ENCODE measurements around the gene LHX2.

The LHX2 gene

GRCh38 chr9:124000161-124000783 lies 11.3 kb upstream of the LHX2 start:
- DNase-seq, result no peak

DNA sequence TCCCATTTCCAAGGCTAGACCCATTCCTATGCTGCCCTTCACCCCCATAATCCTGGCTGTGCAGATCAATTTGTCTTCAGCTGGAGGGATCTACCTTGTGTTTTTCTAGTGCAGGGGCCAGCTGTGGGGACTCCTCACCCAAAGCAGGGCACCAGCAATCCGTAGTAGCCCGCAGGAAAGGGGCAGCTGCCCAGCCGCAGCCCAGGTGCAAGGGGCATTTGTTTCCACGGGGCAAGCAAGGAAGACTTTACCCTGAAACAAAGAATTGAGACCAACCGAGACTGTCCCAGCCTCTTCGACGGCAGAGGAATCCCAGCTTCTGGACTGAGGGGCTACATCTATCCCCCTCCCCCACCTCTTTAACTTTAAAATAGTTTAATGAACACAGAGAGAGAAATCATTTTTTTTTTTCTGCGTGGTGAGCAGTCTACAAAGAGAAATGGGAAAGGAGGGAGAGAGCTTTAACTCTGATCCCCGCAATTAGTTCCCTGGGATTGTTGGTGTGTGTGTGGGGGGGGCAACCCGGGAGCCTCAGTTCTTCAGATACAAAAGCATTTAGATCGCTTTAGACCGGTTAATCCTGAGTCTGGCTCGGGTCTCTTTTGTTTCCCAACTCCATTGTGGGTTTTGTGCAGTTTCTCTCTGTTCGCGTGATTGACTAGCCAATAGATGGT lies 10.6 kb upstream of the LHX2 start:
- no peak for DNase-seq

- DNase-seq, result no peak
These were observed 10.1 kb upstream of the LHX2 start for GRCh38 chr9:124001458-124001799.

GRCh38 chr9:124001866-124002525 lies 9.6 kb upstream of the LHX2 start:
- no peak for DNase-seq

DNA sequence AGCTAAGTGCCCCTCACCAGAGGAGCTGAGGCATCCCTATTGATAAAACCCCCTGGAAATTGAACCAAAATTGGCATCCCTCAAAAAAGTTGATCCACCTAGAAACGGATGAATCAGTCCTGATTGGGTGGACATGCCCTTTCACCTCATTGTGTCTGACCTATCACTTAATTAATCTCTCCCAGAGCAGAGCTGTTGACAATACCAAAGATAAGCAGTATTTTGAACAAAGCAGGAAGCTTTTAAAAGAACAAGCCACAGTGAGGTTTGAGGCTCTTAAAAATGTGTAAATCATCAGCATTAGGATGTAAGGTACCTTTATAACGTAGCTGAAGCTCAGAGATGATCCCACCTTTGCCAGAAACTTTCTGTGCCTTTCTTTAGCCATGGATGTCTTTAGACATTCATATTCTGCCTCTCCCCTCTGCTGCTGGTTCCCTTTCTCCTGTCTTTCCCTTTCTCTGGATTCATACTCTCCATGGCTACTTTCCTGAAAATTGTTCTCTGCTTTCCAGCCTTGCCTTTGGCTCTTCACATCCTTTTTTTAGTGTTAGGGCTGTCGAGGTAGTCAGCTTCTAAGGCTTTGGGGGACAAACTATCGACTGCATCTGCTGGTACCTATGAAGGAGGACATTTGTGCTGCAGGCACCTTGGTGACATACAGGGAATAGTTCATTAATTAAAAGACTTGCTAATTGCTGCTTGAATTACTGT lies 7.8 kb upstream of the LHX2 start:
- no peak for DNase-seq

GRCh38 chr9:124004593-124004992 lies 7.0 kb upstream of the LHX2 start:
- peak; percentile 25 for DNase-seq

DNA sequence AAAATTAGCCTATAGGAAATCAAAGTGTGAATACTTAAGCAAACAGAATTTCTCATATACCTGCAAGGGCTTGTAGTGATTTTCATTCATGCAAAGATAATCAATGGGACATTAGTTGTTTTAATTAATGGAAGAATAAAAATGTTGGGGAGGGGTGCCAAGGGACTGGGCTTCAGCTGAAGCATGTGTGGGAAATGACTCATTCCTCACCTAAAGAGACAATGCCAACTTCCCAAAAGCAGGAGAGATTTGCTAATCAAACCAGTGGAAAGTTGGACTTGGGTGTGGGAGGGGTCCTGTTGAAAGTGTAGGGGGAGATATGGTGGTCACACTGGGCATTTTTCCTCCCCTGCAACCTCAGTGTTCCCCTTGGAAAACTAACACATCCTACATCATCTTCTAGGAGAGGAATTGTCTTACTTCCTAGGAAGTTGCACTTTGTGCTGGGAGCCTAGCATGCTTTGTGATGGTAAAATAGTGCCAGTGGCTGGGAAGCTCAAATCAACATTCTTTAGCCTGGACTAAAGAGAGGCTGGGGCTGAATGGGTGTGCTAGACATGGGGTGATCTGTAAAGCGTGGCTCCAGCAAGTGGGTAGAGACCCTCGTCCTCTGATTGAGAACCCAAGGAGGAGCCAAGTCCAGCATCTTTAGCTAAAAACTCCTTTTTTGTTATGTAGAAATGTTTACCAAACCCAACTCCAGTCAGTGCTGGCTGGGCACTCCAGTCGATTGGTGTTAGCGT lies 6.4 kb upstream of the LHX2 start:
- DNase-seq, result no peak

GRCh38 chr9:124006448-124007361 lies 4.9 kb upstream of the LHX2 start:
- no peak for DNase-seq

- no peak for DNase-seq
These were observed 3.8 kb upstream of the LHX2 start for GRCh38 chr9:124007565-124008302.

DNA sequence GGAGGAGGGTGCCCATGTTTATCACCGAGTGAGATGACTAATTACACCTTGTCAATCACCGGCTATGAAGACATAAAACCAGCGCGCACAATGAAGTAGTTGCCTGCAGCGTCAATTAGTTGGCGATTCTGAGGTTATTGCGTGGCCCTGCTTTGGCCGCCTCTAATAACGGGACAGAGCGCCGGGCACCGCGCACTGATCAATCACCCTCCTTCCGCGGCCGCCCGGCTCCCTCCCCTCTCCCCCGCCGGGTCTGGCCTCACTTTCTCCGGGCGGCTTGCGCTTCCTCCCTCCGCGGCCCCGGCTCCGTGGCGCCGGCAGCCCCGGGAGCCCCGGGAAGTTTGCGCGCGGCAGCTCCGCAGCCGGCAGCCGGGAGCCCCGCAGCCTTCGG lies 3.3 kb upstream of the LHX2 start:
- DNase-seq, result peak; percentile 19

DNA sequence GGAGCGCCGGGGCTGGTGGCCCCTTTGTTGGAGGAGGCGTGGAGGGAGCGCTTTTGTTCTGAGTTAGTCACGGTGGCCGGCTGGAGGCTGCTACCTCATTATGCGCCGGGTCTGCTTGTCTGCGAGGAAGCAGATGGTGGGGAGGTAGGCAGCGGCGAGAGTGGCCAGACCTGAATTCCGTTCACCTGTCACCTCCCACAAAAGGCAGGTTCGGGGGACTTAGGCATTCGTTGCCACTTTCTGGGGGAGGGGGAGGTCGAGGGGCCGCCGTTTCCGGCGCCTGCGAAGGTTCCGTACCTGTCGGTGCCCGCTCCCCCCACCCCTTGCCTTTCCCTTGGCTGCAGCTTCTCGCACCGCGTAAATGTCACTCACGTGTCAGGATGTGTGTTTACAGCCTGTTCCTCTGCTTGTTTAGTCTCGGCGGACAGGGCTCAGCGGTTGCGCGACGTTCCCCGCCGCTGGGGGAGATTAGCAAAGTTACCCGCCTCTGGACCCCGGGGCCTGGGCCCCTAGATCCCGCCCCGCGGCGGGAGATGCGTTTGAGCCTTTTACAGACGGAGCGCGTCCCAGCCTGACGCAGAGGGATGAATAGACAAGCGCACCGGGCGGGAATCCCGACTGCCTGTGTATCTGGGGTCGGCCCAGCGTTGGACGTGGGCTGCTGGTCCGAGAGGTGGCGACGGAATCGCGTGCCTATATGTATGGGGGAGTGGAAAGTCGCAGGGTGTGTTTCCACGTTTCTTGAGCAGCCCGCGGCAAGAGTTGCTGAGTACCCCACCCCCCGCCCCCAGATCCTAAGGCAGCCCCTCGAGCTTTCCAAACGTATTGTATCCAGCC lies 2.7 kb upstream of the LHX2 start:
- DNase-seq, result peak; percentile 66

GRCh38 chr9:124009531-124010217 lies 1.9 kb upstream of the LHX2 start:
- no peak for DNase-seq

DNA sequence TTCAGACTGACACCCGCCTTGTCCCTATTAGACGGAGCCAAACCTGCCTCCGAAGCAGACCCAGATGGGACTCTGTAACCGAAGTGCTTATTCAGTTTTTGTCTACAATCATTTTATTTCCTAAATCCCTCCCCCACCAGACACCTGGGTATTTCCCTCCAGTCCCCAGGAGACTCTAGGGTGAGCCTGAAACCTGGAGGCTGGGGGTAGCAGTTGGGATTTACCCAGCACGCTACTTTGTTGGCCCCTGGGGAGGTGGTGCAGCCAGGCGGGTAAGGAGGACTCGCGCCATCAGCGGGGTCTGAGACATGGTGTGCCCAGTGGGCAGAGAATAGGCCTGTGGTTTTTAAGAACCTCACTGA lies 1.3 kb upstream of the LHX2 start:
- no peak for DNase-seq

- DNase-seq, result no peak
These were observed 775 bp upstream of the LHX2 start for GRCh38 chr9:124010665-124011321.

- no peak for DNase-seq
These were observed 1.1 kb downstream of the LHX2 start for GRCh38 chr9:124012368-124013301.

GRCh38 chr9:124013309-124014210 lies 2.0 kb downstream of the LHX2 start:
- no peak for DNase-seq

Data from NCI-H510A treated with DMSO at 0.1 percent for 48 hours (cell line).